NCI-H510A treated with DMSO at 0.1 percent for 48 hours (cell line): ENCODE results near the gene FAM50B.

ENCODE experiments used
- DNase-seq: peaks from one replicate; lab custom pipeline; 2025; lab: John Stamatoyannopoulos, UW

The FAM50B gene

GRCh38 chr6:3848925-3849605, at the start of gene FAM50B:
TSS of gene FAM50B (plus strand) at chr6:3849373. CDS start at chr6:3849812, 439 bp downstream.
- DNase-seq, result peak; percentile 36

GRCh38 chr6:3799719-3800118, 49.5 kb upstream of the FAM50B start:
- no peak for DNase-seq

GRCh38 chr6:3800850-3801591, 48.2 kb upstream of the FAM50B start:
- no peak for DNase-seq

- DNase-seq, result no peak
Measured at GRCh38 chr6:3801960-3802359, 47.2 kb upstream of the FAM50B start.

- DNase-seq, result no peak
Measured at GRCh38 chr6:3803627-3804468, 45.3 kb upstream of the FAM50B start.

- DNase-seq, result no peak
Measured at GRCh38 chr6:3804964-3805363, 44.2 kb upstream of the FAM50B start.

GRCh38 chr6:3805448-3806123, 43.6 kb upstream of the FAM50B start:
- no peak for DNase-seq

GRCh38 chr6:3806169-3806922, 42.8 kb upstream of the FAM50B start:
- DNase-seq, result no peak

- no peak for DNase-seq
Measured at GRCh38 chr6:3808199-3808598, 41.0 kb upstream of the FAM50B start.

GRCh38 chr6:3808759-3809514, 40.2 kb upstream of the FAM50B start:
- DNase-seq, result no peak

- no peak for DNase-seq
Measured at GRCh38 chr6:3809515-3809891, 39.7 kb upstream of the FAM50B start.

GRCh38 chr6:3809982-3810381, 39.2 kb upstream of the FAM50B start:
- no peak for DNase-seq

- DNase-seq, result no peak
Measured at GRCh38 chr6:3811191-3811590, 38.0 kb upstream of the FAM50B start.

GRCh38 chr6:3812596-3812995, 36.6 kb upstream of the FAM50B start:
- no peak for DNase-seq

GRCh38 chr6:3813150-3813780, 35.9 kb upstream of the FAM50B start:
- DNase-seq, result no peak

GRCh38 chr6:3813918-3814317, 35.3 kb upstream of the FAM50B start:
- no peak for DNase-seq

GRCh38 chr6:3814539-3814938, 34.6 kb upstream of the FAM50B start:
- DNase-seq, result no peak

GRCh38 chr6:3816251-3816650, 32.9 kb upstream of the FAM50B start:
- no peak for DNase-seq

GRCh38 chr6:3819161-3820110, 29.7 kb upstream of the FAM50B start:
- no peak for DNase-seq
